ENCODE measurements around the gene SCN1B.

SCN1B gene

DNA sequence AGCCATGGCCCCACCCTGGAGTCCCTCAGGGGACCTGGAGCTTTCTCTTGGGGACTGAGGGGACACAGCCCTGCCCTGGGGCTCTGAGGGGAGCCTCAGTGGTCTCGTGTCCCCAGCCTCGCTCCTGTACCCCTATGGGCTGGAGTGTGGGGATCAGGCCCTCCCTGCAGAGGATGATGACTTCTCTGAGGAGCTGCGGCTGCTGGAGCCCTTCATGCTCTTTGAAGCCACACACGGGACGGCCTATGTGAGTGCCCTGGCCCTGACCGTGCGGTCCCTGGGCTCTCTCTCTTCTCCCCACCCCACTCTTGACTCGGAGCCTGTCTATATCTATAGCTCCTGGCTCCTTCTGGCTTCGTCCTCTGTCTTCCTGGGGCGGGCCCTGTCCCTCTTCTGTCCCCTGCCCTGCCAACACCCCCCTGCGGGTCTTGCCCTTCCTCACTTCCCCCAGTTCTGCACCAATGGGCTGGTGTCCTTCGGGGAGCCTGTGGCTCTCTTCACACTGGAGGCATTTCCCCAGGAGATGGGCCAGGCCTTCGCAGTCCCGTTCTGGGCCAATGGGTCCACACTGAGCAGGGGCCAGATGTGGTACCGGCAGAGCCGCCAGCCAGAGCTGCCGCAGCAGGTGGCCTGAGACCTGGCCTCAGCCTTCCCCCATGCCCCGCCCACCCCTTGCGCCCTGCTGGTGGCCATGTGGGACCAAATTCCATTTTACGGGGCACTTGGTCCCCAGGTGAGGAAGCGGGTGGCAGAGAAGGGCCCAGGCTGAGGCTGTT lies 44.3 kb downstream of the SCN1B start:
- 90 to 91% methylated on average over 21 of the region's 21 CpGs for WGBS, 2 experiments
- Histone ChIP-seq H3K4me1 (ENCODE audit: control insufficient read depth, insufficient read depth, low read length) (no peaks in the 10 kb centered on the region), H3K27me3 (ENCODE audit: control insufficient read depth, insufficient read depth, low read length, poor library complexity, severe bottlenecking) (no peaks in the 10 kb centered on the region), H3K27ac (ENCODE audit: insufficient read depth, low read depth, low read length, poor library complexity, severe bottlenecking) (no peak overlapping the region), H3K4me3 (ENCODE audit: insufficient read depth, low read depth, low read length) (no peak overlapping the region), H3K9me3 (ENCODE audit: control insufficient read depth, low read length) (no peaks in the 10 kb centered on the region), H3K36me3 (ENCODE audit: control insufficient read depth, insufficient read depth, low read length) (no peaks in the 10 kb centered on the region)

- no peak overlapping the region for H3K4me3 ChIP-seq (ENCODE audit: insufficient read depth, low read depth, low read length)
- H3K36me3 ChIP-seq (ENCODE audit: control insufficient read depth, insufficient read depth, low read length): no peaks in the 10 kb centered on the region
- no peaks in the 10 kb centered on the region for H3K4me1 ChIP-seq (ENCODE audit: control insufficient read depth, insufficient read depth, low read length)
- H3K27me3 ChIP-seq (ENCODE audit: control insufficient read depth, insufficient read depth, low read length, poor library complexity, severe bottlenecking): no peaks in the 10 kb centered on the region
- no peak overlapping the region for H3K27ac ChIP-seq (ENCODE audit: insufficient read depth, low read depth, low read length, poor library complexity, severe bottlenecking)
- H3K9me3 ChIP-seq (ENCODE audit: control insufficient read depth, low read length): no peaks in the 10 kb centered on the region
- 91 to 94% methylated on average over 21 of the region's 21 CpGs for WGBS, 2 experiments
These were observed 45.1 kb downstream of the SCN1B start for GRCh38 chr19:35075202-35076025.

DNA sequence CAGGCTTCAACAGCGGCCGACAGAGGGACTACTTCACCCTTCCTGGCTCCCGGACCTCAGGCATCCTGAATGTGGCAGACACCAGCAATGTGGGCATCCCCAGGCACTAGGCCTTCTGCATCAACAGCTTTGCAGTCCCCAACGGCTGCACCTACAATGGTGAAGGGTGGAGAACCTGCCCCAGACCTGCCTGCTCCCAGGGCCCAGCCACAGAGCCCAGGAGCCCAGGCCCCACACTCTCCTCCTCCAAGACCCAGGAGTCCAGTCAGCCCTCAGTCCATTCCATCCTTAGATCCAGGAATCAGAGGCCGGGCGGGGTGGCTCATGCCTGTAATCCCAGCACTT lies 45.7 kb downstream of the SCN1B start:
- Histone ChIP-seq H3K4me3 (ENCODE audit: insufficient read depth, low read depth, low read length) (no peak overlapping the region), H3K4me1 (ENCODE audit: control insufficient read depth, insufficient read depth, low read length) (no peaks in the 10 kb centered on the region), H3K9me3 (ENCODE audit: control insufficient read depth, low read length) (no peaks in the 10 kb centered on the region), H3K27ac (ENCODE audit: insufficient read depth, low read depth, low read length, poor library complexity, severe bottlenecking) (no peak overlapping the region), H3K36me3 (ENCODE audit: control insufficient read depth, insufficient read depth, low read length) (no peaks in the 10 kb centered on the region), H3K27me3 (ENCODE audit: control insufficient read depth, insufficient read depth, low read length, poor library complexity, severe bottlenecking) (no peaks in the 10 kb centered on the region)
- WGBS, 2 experiments: 90 to 91% methylated on average over 6 of the region's 6 CpGs

DNA sequence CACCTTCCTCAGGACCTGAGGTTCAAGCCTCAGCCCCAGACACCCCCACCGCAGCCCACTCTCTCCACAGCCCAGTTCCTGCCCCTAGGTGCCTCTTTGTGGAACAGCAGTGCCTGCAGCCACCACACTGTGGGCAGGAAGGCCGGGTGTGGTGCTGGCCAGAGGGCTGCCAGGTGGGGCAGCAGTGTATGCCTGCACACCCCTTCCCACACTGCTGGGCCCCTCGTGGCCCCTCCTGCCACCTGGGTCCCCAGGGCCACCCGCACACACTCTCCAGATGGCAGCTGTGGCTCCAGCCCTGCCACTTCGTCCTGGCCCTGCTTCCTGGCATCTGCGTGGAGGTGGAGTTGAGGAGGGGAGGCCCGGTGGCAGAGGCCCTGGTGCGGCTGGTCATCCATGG lies 46.4 kb downstream of the SCN1B start:
- 91 to 94% methylated on average over 8 of the region's 8 CpGs for WGBS, 2 experiments

DNA sequence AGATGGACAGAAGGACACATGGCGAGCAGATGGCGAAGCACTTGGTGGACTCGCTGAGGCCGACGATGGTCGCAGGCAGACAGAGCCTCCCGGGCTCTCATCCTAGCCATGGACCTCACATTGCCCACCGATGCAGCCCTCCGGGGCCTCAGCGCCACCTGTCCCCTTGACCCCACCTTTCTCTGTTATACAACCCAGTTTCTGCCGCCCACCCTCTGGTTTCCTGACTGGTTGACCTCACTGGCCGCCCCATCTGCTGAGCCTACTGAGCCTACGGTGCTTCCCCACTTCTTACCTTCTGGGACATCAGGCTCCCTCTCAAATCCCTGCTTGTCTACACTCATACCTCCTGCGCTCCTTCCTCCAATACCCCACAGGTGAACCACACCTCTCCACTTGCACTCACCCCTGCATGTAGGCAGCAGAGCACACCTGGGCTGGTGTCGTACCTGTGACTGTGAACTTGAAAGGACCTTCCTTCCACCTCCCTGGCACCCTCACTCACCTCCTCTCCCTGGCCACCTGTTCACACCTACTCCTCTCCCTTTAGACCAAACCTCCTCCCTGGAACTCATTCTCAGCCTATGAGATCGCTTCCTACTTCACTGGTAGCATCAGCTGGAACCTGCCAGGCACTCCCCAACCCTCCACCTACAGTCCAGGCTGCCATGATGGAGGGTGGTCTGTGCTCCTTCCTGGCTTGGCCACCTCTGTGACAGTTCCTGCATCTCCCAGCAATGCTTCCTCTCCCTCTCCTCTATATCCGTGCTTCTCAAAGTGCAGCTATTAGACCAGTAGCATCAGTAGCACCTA lies 47.3 kb downstream of the SCN1B start:
- no peaks in the 10 kb centered on the region for H3K4me1 ChIP-seq (ENCODE audit: control insufficient read depth, insufficient read depth, low read length)
- no peaks in the 10 kb centered on the region for H3K9me3 ChIP-seq (ENCODE audit: control insufficient read depth, low read length)
- no peaks in the 10 kb centered on the region for H3K36me3 ChIP-seq (ENCODE audit: control insufficient read depth, insufficient read depth, low read length)
- no peak overlapping the region for H3K4me3 ChIP-seq (ENCODE audit: insufficient read depth, low read depth, low read length)
- H3K27me3 ChIP-seq (ENCODE audit: control insufficient read depth, insufficient read depth, low read length, poor library complexity, severe bottlenecking): no peaks in the 10 kb centered on the region
- H3K27ac ChIP-seq (ENCODE audit: insufficient read depth, low read depth, low read length, poor library complexity, severe bottlenecking): no peak overlapping the region
- 92 to 94% methylated on average over 17 of the region's 17 CpGs for WGBS, 2 experiments

More for the DNA sequence above, 46.4 kb downstream of the SCN1B start:
- Histone ChIP-seq H3K9me3 (ENCODE audit: control insufficient read depth, low read length) (no peaks in the 10 kb centered on the region), H3K4me1 (ENCODE audit: control insufficient read depth, insufficient read depth, low read length) (no peaks in the 10 kb centered on the region), H3K4me3 (ENCODE audit: insufficient read depth, low read depth, low read length) (no peak overlapping the region), H3K27me3 (ENCODE audit: control insufficient read depth, insufficient read depth, low read length, poor library complexity, severe bottlenecking) (no peaks in the 10 kb centered on the region), H3K36me3 (ENCODE audit: control insufficient read depth, insufficient read depth, low read length) (no peaks in the 10 kb centered on the region), H3K27ac (ENCODE audit: insufficient read depth, low read depth, low read length, poor library complexity, severe bottlenecking) (no peak overlapping the region)

DNA sequence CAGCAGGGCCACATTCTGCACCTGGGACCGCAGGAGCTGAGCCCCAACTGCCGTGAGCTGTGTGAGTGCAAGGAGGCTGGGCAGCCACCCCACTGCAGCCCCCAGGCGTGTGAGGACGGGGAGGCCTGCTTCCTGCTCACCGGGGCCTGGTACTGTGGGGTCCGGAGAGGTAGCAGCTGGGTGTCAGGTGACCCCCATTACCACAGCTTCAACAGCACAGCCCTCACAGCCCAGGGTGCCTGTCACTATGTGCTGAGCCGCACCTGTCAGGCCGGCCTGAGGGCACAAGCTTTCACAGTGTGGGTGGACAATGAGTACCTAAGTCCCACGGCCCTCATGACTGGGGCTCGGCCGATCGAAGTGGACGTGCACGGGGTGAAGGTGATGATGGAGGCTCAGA lies 49.6 kb downstream of the SCN1B start:
- Histone ChIP-seq H3K27ac (ENCODE audit: insufficient read depth, low read depth, low read length, poor library complexity, severe bottlenecking) (no peak overlapping the region), H3K36me3 (ENCODE audit: control insufficient read depth, insufficient read depth, low read length) (no peaks in the 10 kb centered on the region), H3K27me3 (ENCODE audit: control insufficient read depth, insufficient read depth, low read length, poor library complexity, severe bottlenecking) (no peaks in the 10 kb centered on the region), H3K4me1 (ENCODE audit: control insufficient read depth, insufficient read depth, low read length) (no peaks in the 10 kb centered on the region), H3K4me3 (ENCODE audit: insufficient read depth, low read depth, low read length) (no peak overlapping the region), H3K9me3 (ENCODE audit: control insufficient read depth, low read length) (no peaks in the 10 kb centered on the region)
- WGBS, 2 experiments: 92% methylated on average over 14 of the region's 14 CpGs

DNA sequence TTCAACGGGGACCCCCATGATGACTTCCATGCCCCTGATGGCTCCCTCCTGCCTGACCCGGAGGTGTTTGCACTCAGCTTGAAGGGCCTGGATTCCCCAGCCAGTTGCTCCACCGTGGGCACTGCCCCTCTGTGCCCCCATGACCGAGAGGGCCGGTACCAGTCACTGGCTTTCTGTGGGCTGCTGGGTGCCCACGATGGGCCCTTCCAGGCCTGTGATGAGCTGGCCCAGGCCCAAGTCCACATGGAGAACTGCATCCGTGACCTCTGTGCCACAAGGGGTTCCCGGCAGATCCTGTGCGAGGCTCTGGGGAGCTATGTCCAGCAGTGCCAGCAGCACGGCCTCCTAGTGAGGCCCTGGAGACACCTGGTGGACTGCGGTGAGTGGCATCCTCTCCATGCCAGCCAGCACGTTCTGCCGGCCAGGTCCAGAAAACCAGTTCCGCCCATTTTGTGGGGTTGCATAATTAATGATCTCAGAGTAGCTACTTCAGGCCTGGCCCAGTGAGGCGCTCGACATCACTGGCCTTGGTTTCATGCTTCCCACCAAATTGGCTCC lies 50.4 kb downstream of the SCN1B start:
- H3K36me3 ChIP-seq (ENCODE audit: control insufficient read depth, insufficient read depth, low read length): no peaks in the 10 kb centered on the region
- H3K9me3 ChIP-seq (ENCODE audit: control insufficient read depth, low read length): no peaks in the 10 kb centered on the region
- no peaks in the 10 kb centered on the region for H3K27me3 ChIP-seq (ENCODE audit: control insufficient read depth, insufficient read depth, low read length, poor library complexity, severe bottlenecking)
- H3K4me3 ChIP-seq (ENCODE audit: insufficient read depth, low read depth, low read length): no peak overlapping the region
- H3K27ac ChIP-seq (ENCODE audit: insufficient read depth, low read depth, low read length, poor library complexity, severe bottlenecking): no peak overlapping the region
- no peaks in the 10 kb centered on the region for H3K4me1 ChIP-seq (ENCODE audit: control insufficient read depth, insufficient read depth, low read length)
- 91 to 93% methylated on average over 16 of the region's 16 CpGs for WGBS, 2 experiments

GRCh38 chr19:35081201-35081600 lies 50.9 kb downstream of the SCN1B start:
- H3K4me3 ChIP-seq (ENCODE audit: insufficient read depth, low read depth, low read length): no peak overlapping the region
- H3K27me3 ChIP-seq (ENCODE audit: control insufficient read depth, insufficient read depth, low read length, poor library complexity, severe bottlenecking): no peaks in the 10 kb centered on the region
- no peak overlapping the region for H3K27ac ChIP-seq (ENCODE audit: insufficient read depth, low read depth, low read length, poor library complexity, severe bottlenecking)
- H3K4me1 ChIP-seq (ENCODE audit: control insufficient read depth, insufficient read depth, low read length): no peaks in the 10 kb centered on the region
- WGBS, 2 experiments: 91 to 95% methylated on average over 6 of the region's 6 CpGs
- no peaks in the 10 kb centered on the region for H3K36me3 ChIP-seq (ENCODE audit: control insufficient read depth, insufficient read depth, low read length)
- no peaks in the 10 kb centered on the region for H3K9me3 ChIP-seq (ENCODE audit: control insufficient read depth, low read length)

- no peak overlapping the region for H3K27ac ChIP-seq (ENCODE audit: insufficient read depth, low read depth, low read length, poor library complexity, severe bottlenecking)
- 88 to 89% methylated on average over 15 of the region's 15 CpGs for WGBS, 2 experiments
- no peaks in the 10 kb centered on the region for H3K9me3 ChIP-seq (ENCODE audit: control insufficient read depth, low read length)
- no peak overlapping the region for H3K4me3 ChIP-seq (ENCODE audit: insufficient read depth, low read depth, low read length)
- no peaks in the 10 kb centered on the region for H3K4me1 ChIP-seq (ENCODE audit: control insufficient read depth, insufficient read depth, low read length)
- H3K27me3 ChIP-seq (ENCODE audit: control insufficient read depth, insufficient read depth, low read length, poor library complexity, severe bottlenecking): no peaks in the 10 kb centered on the region
- no peaks in the 10 kb centered on the region for H3K36me3 ChIP-seq (ENCODE audit: control insufficient read depth, insufficient read depth, low read length)
These were observed 53.6 kb downstream of the SCN1B start for GRCh38 chr19:35083691-35084508.

All from ectodermal cell (in vitro differentiated cells).